ENCODE data around the gene COL23A1.

COL23A1 gene

DNA sequence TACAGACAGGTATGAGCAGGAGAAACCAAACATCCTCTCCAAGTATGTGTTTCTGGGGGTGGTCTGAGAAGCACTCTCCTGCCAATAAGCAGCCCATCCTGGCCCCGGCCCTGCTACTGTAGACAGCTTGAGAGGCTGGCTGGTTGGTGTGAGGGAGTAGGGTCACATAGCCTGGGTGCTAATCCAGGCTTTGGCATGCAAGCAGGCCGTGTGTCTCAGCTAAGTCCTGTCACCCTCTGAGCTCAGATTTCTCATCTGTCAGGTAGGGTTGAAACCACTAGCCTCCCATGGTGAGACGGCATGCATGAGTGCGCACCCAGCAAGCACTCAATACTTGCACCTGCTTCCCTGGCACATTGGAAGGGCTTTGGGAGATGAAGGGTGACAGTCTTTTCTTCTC lies 307.8 kb downstream of the COL23A1 start:
- H3K79me2 ChIP-seq (ENCODE audit: low read length), result no peaks in the 10 kb centered on the region
- TF ChIP-seq, protein P1, sequence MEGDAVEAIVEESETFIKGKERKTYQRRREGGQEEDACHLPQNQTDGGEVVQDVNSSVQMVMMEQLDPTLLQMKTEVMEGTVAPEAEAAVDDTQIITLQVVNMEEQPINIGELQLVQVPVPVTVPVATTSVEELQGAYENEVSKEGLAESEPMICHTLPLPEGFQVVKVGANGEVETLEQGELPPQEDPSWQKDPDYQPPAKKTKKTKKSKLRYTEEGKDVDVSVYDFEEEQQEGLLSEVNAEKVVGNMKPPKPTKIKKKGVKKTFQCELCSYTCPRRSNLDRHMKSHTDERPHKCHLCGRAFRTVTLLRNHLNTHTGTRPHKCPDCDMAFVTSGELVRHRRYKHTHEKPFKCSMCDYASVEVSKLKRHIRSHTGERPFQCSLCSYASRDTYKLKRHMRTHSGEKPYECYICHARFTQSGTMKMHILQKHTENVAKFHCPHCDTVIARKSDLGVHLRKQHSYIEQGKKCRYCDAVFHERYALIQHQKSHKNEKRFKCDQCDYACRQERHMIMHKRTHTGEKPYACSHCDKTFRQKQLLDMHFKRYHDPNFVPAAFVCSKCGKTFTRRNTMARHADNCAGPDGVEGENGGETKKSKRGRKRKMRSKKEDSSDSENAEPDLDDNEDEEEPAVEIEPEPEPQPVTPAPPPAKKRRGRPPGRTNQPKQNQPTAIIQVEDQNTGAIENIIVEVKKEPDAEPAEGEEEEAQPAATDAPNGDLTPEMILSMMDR (IDR thresholded peaks at IDR 0.05; ENCODE audit: low read depth, low read length), result no peak
- TF ChIP-seq EZH2phosphoT487 (IDR thresholded peaks at IDR 0.05; ENCODE audit: low read depth), result no peak
- H4K20me1 ChIP-seq (ENCODE audit: insufficient read depth, low read length), result no peaks in the 10 kb centered on the region
- no peak overlapping the region for H3K4me3 ChIP-seq (ENCODE audit: low read length)
- no peak overlapping the region for H3K9ac ChIP-seq (ENCODE audit: low read length)
- no peaks in the 10 kb centered on the region for H3K4me1 ChIP-seq (ENCODE audit: low read length)
- H3K4me2 ChIP-seq (ENCODE audit: low read length), result no peak overlapping the region
- H3K9me3 ChIP-seq (ENCODE audit: insufficient read depth, low read length), result no peaks in the 10 kb centered on the region
- no peak overlapping the region for H2AFZ ChIP-seq (ENCODE audit: low read depth, low read length)
- H3K27me3 ChIP-seq (ENCODE audit: low read depth, low read length), result peaks cover 15% of the 10 kb centered on the region
- no peak overlapping the region for H3K27ac ChIP-seq (ENCODE audit: low read length)
- no peaks in the 10 kb centered on the region for H3K36me3 ChIP-seq (replicated peaks; ENCODE audit: low read depth, low read length)

DNA sequence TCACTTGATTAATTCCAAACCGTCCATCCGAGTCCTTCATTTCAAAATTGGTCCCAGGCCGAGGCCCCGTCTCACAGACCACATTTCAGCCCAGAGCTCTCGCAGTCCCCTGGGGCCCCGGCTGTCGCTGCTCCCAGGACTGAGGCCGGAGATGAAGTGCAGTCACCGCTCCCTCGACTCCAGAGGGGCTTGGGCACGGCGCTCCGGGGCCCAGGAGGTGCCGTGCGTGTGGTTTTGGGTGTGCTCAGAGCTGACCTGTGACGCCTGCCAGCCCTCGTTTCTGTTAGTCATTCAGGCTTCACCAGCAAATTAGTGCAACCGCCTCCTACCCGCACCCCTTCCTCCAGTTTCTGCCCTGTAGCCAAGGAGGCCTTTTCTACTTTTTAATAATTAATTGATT lies 308.9 kb downstream of the COL23A1 start:
- Histone ChIP-seq H3K4me1 (ENCODE audit: low read length) (no peaks in the 10 kb centered on the region), H3K27me3 (ENCODE audit: low read depth, low read length) (peaks cover 20% of the 10 kb centered on the region), H2AFZ (ENCODE audit: low read depth, low read length) (no peak overlapping the region), H3K27ac (ENCODE audit: low read length) (no peak overlapping the region), H3K4me2 (ENCODE audit: low read length) (no peak overlapping the region), H3K4me3 (ENCODE audit: low read length) (no peak overlapping the region), H3K9me3 (ENCODE audit: insufficient read depth, low read length) (no peaks in the 10 kb centered on the region), H3K79me2 (ENCODE audit: low read length) (no peaks in the 10 kb centered on the region), H3K9ac (ENCODE audit: low read length) (no peak overlapping the region), H4K20me1 (ENCODE audit: insufficient read depth, low read length) (no peaks in the 10 kb centered on the region), H3K36me3 (replicated peaks; ENCODE audit: low read depth, low read length) (no peaks in the 10 kb centered on the region)
- TF ChIP-seq, protein P1 (IDR thresholded peaks at IDR 0.05; ENCODE audit: low read depth, low read length), result no peak
- TF ChIP-seq EZH2phosphoT487 (IDR thresholded peaks at IDR 0.05; ENCODE audit: low read depth), result no peak

DNA sequence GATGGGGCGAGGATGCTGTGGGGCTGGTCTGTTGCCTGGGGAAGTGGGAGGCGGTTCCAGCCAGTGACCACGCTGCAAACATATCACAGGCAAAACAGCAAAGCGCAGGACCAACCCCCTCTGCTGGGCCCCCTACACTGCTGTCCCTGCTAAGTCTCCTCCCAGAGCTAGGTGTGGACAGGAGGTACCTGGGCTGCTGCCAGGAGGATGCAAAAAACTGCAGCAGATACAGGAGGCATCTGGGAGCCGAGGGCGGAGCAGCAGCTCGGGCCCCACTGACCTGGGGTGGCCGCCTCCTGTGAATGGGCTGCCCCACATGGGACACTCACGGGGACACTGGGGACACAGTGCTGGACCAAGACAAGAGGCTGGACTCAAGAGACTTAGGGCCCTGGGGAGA lies 309.6 kb downstream of the COL23A1 start:
- Histone ChIP-seq H3K27me3 (ENCODE audit: low read depth, low read length) (peaks cover 27% of the 10 kb centered on the region), H3K4me3 (ENCODE audit: low read length) (no peak overlapping the region), H3K9ac (ENCODE audit: low read length) (no peak overlapping the region), H3K9me3 (ENCODE audit: insufficient read depth, low read length) (no peaks in the 10 kb centered on the region), H3K27ac (ENCODE audit: low read length) (no peak overlapping the region), H4K20me1 (ENCODE audit: insufficient read depth, low read length) (no peaks in the 10 kb centered on the region), H3K36me3 (replicated peaks; ENCODE audit: low read depth, low read length) (no peaks in the 10 kb centered on the region), H3K4me1 (ENCODE audit: low read length) (no peaks in the 10 kb centered on the region), H3K4me2 (ENCODE audit: low read length) (no peak overlapping the region), H3K79me2 (ENCODE audit: low read length) (no peaks in the 10 kb centered on the region), H2AFZ (ENCODE audit: low read depth, low read length) (no peak overlapping the region; the same call in 1 of the 2 replicates)
- TF ChIP-seq, protein P1 (IDR thresholded peaks at IDR 0.05; ENCODE audit: low read depth, low read length), result no peak
- TF ChIP-seq EZH2phosphoT487 (IDR thresholded peaks at IDR 0.05; ENCODE audit: low read depth), result no peak

DNA sequence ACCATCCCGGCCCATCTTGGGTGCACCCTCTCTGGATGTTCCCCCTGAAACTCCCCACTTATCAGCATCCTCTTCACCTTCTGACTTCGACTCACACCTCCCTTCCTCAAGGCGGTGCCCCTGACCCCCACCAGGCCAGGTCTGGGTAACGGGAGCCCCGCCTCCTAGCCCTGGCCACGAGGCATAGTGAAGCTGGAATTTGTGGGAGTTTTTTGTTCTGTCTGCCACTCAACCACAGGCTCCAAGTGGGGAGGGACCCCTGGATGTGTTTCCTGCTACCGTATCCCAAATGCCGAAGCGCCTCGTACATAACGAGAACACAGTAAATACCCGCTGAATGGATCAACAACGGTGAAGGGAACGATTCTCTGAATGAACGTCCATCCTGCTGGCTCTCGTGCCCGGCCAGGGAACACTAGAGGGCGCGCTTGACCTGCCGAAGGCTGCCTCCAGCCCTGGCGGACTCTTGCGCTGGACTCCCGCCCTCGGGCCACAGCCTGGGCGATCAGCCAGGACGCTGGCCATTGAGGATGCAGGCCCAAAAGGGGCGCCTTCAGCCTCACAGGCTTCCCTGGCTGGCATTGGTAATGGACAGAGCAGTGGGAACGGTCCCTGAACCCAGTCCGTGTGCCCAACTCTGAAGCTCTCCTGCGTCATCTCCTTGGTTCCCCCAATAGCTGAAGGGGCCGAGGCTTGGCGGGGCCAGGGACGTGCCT lies 310.3 kb downstream of the COL23A1 start:
- H3K9ac ChIP-seq (ENCODE audit: low read length), result no peak overlapping the region
- no peaks in the 10 kb centered on the region for H3K36me3 ChIP-seq (replicated peaks; ENCODE audit: low read depth, low read length)
- no peaks in the 10 kb centered on the region for H3K4me1 ChIP-seq (ENCODE audit: low read length)
- peak overlapping the region; percentile 39; the same call in 1 of the 2 replicates for H2AFZ ChIP-seq (ENCODE audit: low read depth, low read length)
- peaks cover 30% of the 10 kb centered on the region for H3K27me3 ChIP-seq (ENCODE audit: low read depth, low read length)
- H3K79me2 ChIP-seq (ENCODE audit: low read length), result no peaks in the 10 kb centered on the region
- no peaks in the 10 kb centered on the region for H4K20me1 ChIP-seq (ENCODE audit: insufficient read depth, low read length)
- H3K9me3 ChIP-seq (ENCODE audit: insufficient read depth, low read length), result no peaks in the 10 kb centered on the region
- H3K27ac ChIP-seq (ENCODE audit: low read length), result no peak overlapping the region
- TF ChIP-seq EZH2phosphoT487 (IDR thresholded peaks at IDR 0.05; ENCODE audit: low read depth), result no peak
- TF ChIP-seq, protein P1 (IDR thresholded peaks at IDR 0.05; ENCODE audit: low read depth, low read length), result peak; percentile 85
- H3K4me2 ChIP-seq (ENCODE audit: low read length), result peak overlapping the region; percentile 18; the same call in 1 of the 2 replicates
- H3K4me3 ChIP-seq (ENCODE audit: low read length), result no peak overlapping the region

All from OCI-LY3 (cell line).